Transverse colon (tissue), 3 donors: Measurements from ENCODE around the gene DMAC2.

Experiments used
- CTCF ChIP-seq, 5 experiments: fragments of 200-600 bp in 3 of 5; fragments of 450-650 bp in 2 of 5; sonication (generic) in 3 of 5; IDR thresholded peaks; 1 replicate in 2 of 5; 2 replicates in 3 of 5; pipeline ENCODE4 v1.5.1; 2016 to 2017; ENCODE audit warnings: antibody characterized with exemption in 5 of 5, inconsistent platforms in 3 of 5, mild to moderate bottlenecking in 2 of 5, moderate library complexity in 1 of 5
- EP300 ChIP-seq: sonication (generic); formaldehyde crosslinking; IDR thresholded peaks from one replicate; pipeline ENCODE4 v1.6.1; 2017; ENCODE audit warnings: antibody characterized with exemption, low read depth
- POLR2A ChIP-seq: fragments of 450-650 bp; IDR thresholded peaks from one replicate; pipeline ENCODE4 v1.6.1; 2016; ENCODE audit warnings: antibody characterized with exemption, mild to moderate bottlenecking, moderate library complexity

- TF ChIP-seq CTCF (IDR thresholded peaks at IDR 0.05) (no peak), POLR2A (no peak), EP300 (no peak)
Measured at GRCh38 chr19:41436674-41436951, 3.1 kb downstream of the DMAC2 start.
